ENCODE data around the gene SH2D4B. TPM values are rescaled to one million over a fixed set of nuclear protein-coding genes. Genes with fewer than 3 reads are reported as not detected.

Gene SH2D4B
- 1.4 and 1.6 TPM in 2 replicates for polyA plus RNA-seq
- 0.93 and 0.97 TPM in 2 replicates for polyA minus RNA-seq

GRCh38 chr10:80537736-80538480 lies at the start of gene SH2D4B:
TSS of gene SH2D4B (plus strand) at chr10:80537902. CDS start at chr10:80538332, 430 bp downstream.
- Histone ChIP-seq H3F3A (ENCODE audit: insufficient read depth, low read length, poor library complexity, severe bottlenecking) (no peaks in the 10 kb centered on the region), H3K36me3 (ENCODE audit: insufficient read depth, low read length) (peaks cover under 1% of the 10 kb centered on the region), H3K27ac (ENCODE audit: low read length) (no peak within 1 kb of the TSS), H3K27me3 (ENCODE audit: insufficient read depth, low read depth, low read length) (no peaks in the 10 kb centered on the region), H3K9ac (ENCODE audit: low read length) (no peak within 1 kb of the TSS), H2AFZ (ENCODE audit: low read depth, low read length) (no peak within 1 kb of the TSS), H3K79me2 (replicated peaks; ENCODE audit: insufficient read depth, low read length) (no peaks in the 10 kb centered on the region), H3K9me3 (ENCODE audit: low read length) (no peaks in the 10 kb centered on the region), H3K9me2 (ENCODE audit: insufficient read depth, low read length) (no peaks in the 10 kb centered on the region), H3K4me2 (ENCODE audit: low read length) (no peak within 1 kb of the TSS), H3K4me3 (ENCODE audit: low read length) (no peak within 1 kb of the TSS), H4K20me1 (ENCODE audit: insufficient read depth) (no peaks in the 10 kb centered on the region)
- TF ChIP-seq SMC3 (conservative IDR thresholded peaks at IDR 0.05; ENCODE audit: poor library complexity) (no peak), EP300 (conservative IDR thresholded peaks at IDR 0.05; ENCODE audit: poor library complexity, severe bottlenecking) (no peak), TAF1 (IDR thresholded peaks at IDR 0.05; ENCODE audit: low read depth) (no peak), REST (IDR thresholded peaks at IDR 0.05; ENCODE audit: borderline replicate concordance) (no peak), RAD21 (conservative IDR thresholded peaks at IDR 0.05) (no peak)
- TF ChIP-seq, protein P1, sequence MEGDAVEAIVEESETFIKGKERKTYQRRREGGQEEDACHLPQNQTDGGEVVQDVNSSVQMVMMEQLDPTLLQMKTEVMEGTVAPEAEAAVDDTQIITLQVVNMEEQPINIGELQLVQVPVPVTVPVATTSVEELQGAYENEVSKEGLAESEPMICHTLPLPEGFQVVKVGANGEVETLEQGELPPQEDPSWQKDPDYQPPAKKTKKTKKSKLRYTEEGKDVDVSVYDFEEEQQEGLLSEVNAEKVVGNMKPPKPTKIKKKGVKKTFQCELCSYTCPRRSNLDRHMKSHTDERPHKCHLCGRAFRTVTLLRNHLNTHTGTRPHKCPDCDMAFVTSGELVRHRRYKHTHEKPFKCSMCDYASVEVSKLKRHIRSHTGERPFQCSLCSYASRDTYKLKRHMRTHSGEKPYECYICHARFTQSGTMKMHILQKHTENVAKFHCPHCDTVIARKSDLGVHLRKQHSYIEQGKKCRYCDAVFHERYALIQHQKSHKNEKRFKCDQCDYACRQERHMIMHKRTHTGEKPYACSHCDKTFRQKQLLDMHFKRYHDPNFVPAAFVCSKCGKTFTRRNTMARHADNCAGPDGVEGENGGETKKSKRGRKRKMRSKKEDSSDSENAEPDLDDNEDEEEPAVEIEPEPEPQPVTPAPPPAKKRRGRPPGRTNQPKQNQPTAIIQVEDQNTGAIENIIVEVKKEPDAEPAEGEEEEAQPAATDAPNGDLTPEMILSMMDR (IDR thresholded peaks at IDR 0.05; ENCODE audit: poor library complexity, severe bottlenecking), result no peak

- H3K9me3 ChIP-seq (ENCODE audit: low read length), result no peaks in the 10 kb centered on the region
- TF ChIP-seq EZH2 (IDR thresholded peaks at IDR 0.05; ENCODE audit: borderline replicate concordance, insufficient read depth, low read length, poor library complexity, severe bottlenecking) (no peak), POLR2AphosphoS5 (IDR thresholded peaks at IDR 0.05) (no peak)
- TF ChIP-seq, protein P1 (IDR thresholded peaks at IDR 0.05; ENCODE audit: poor library complexity, severe bottlenecking), result no peak
- no peaks in the 10 kb centered on the region for H3F3A ChIP-seq (ENCODE audit: insufficient read depth, low read length, poor library complexity, severe bottlenecking)
- no peaks in the 10 kb centered on the region for H3K27me3 ChIP-seq (ENCODE audit: insufficient read depth, low read depth, low read length)
- peaks cover 54% of the 10 kb centered on the region for H3K79me2 ChIP-seq (replicated peaks; ENCODE audit: insufficient read depth, low read length)
- no peaks in the 10 kb centered on the region for H3K36me3 ChIP-seq (ENCODE audit: insufficient read depth, low read length)
- H3K9ac ChIP-seq (ENCODE audit: low read length), result no peak overlapping the region
- no peak overlapping the region for H3K27ac ChIP-seq (ENCODE audit: low read length)
- H3K4me2 ChIP-seq (ENCODE audit: low read length), result no peak overlapping the region
- H3K4me3 ChIP-seq (ENCODE audit: low read length), result no peak overlapping the region
- no peaks in the 10 kb centered on the region for H3K9me2 ChIP-seq (ENCODE audit: insufficient read depth, low read length)
- no peaks in the 10 kb centered on the region for H4K20me1 ChIP-seq (ENCODE audit: insufficient read depth)
- no peak overlapping the region for H2AFZ ChIP-seq (ENCODE audit: low read depth, low read length)
These were observed 49.1 kb upstream of the SH2D4B start for GRCh38 chr10:80488539-80489066.
